Transverse colon (tissue), 4 donors: Measurements from ENCODE around the gene AKAP5.

Experiments used
- CTCF ChIP-seq, 5 experiments: fragments of 200-600 bp in 3 of 5; fragments of 450-650 bp in 2 of 5; sonication (generic) in 3 of 5; IDR thresholded peaks; 1 replicate in 2 of 5; 2 replicates in 3 of 5; pipeline ENCODE4 v1.5.1; 2016 to 2017; ENCODE audit warnings: antibody characterized with exemption in 5 of 5, inconsistent platforms in 3 of 5, mild to moderate bottlenecking in 2 of 5, moderate library complexity in 1 of 5
- EP300 ChIP-seq: sonication (generic); formaldehyde crosslinking; IDR thresholded peaks from one replicate; pipeline ENCODE4 v1.6.1; 2017; ENCODE audit warnings: antibody characterized with exemption, low read depth
- POLR2AphosphoS5 ChIP-seq, 3 donors: sonication (generic); formaldehyde crosslinking; IDR thresholded peaks; one replicate each; pipeline ENCODE4 v1.6.1; 2016; ENCODE audit warnings: antibody characterized with exemption in 3 of 3

- TF ChIP-seq CTCF (IDR thresholded peaks at IDR 0.05) (no peak), POLR2AphosphoS5 (IDR thresholded peaks at IDR 0.05) (no peak), EP300 (no peak)
Measured at GRCh38 chr14:64422005-64422404, 43.3 kb upstream of the AKAP5 start.
